Activated T-cell treated with anti-CD3 and anti-CD28 coated beads for 48 hours (primary cell): ENCODE results near the gene RRP36.
"Not testable (repeated sequence)": the region's sequence is repeated elsewhere in the genome, so short reads cannot be mapped to it uniquely, and the experiment has no call there.

Experiments used
- DNase-seq: peaks from one replicate; pipeline ENCODE4 v3.0.0-alpha.2; 2020; ENCODE audit warnings: low read depth

RRP36 gene

GRCh38 chr6:43021270-43022047 lies at the start of gene RRP36:
RRP36 (plus strand) TSS chr6:43021623; CDS start chr6:43021655, 32 bp downstream.
- peak; percentile 73 for DNase-seq

- no peak for DNase-seq
These were observed 49.6 kb upstream of the RRP36 start for GRCh38 chr6:42971746-42972327.

DNA sequence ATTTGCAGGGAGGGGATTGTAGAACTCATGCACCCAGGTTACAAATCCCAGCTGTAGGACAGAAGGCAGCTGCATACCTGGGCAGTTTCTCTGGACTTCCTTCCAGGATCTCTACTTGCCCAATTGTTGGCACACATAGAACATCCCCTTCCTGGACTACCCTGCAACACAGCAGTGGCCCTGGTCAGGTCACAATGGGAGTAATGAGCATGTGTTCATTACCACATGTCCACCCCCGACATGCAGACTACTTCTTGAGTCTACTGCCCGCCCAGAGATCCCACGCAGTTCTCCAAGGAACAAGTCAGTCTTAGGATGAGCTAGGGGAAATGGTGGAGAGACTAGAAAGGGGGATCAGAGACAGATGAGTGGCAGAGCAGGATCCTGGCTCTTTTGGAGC lies 47.5 kb upstream of the RRP36 start:
- no peak for DNase-seq

GRCh38 chr6:42974919-42975505 lies 46.4 kb upstream of the RRP36 start:
- DNase-seq: no peak

DNA sequence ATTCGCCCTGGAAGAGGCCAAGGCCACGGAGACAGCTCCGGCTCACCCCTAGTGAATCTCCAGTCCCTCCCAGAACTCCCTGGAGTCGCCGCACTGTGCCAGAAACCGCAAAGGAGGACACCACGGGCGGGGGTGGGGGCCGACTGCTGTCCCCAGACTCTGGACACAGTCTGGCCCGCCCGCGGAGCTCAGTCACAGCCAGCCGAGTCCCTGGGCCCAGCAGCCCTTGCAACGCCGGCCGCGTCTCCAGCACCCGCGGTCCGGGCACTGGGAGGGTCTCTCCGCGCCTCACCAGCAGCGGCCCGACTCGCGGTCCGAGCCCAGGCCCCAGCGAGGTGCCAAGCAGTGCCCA lies 43.0 kb upstream of the RRP36 start:
- DNase-seq: no peak

DNA sequence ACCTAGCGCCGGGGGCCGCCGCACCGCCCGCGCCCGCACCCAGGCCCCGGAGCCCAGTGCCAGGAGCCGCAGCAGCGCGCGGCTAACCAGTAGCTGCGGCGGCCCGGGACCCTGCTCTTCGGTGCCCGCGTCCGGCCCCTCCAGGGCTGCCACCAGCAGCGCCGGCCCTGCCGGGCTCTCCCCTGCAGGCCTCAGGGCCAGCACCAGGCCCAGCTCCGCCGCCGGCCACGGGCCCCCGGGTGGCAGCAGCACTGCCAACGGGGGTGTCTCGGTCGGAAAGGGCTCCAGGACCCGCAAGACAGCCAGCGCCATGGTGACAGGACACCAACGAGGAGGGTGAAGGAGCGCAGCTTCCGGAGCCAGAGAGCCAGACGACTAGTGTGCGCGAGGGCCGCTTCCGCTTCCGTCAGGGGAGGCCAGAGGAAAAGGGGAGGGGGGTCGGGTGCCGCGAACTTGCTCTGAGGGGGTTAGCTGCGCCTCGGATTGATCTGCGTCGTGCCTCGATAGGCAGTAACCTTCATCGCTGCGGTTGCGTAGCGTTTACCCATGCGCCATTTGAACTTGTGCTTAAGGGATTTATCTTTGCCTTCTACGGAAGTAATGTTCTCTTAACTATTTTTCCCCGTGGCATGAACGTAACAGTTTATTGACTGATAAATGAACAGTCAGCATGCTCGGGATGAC lies 42.4 kb upstream of the RRP36 start, which contains the start of gene PEX6:
TSS of gene PEX6 (minus strand) at position 343 of the 684 bp plus-strand sequence. CDS start at position 312, 31 bp downstream.
- DNase-seq: peak; percentile 87

GRCh38 chr6:42979523-42980177 lies 41.8 kb upstream of the RRP36 start:
- DNase-seq: no peak

DNA sequence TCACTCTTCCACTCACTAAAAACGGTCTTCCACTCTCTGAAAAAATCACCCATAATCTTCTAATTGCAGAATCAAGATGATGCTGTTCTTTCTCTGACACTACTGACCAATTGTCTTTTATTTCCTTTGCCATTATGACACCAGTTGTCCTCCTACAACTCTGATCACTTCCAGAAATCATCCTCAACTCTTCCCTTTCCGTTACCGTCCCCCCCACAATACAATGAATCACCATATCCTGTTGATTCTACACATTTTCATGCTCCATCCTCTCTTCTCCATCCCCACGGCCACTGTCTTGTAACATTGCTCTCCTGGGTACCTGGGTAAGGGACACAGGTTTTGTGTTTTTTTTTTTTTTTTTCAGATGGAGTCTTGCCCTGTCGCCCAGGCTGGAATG lies 39.6 kb upstream of the RRP36 start:
- no peak for DNase-seq

GRCh38 chr6:42984001-42984923 lies 37.2 kb upstream of the RRP36 start, which contains the start of gene PPP2R5D:
PPP2R5D (plus strand) TSS chr6:42984570; CDS start chr6:42984678, 108 bp downstream.
- DNase-seq: peak; percentile 94

DNA sequence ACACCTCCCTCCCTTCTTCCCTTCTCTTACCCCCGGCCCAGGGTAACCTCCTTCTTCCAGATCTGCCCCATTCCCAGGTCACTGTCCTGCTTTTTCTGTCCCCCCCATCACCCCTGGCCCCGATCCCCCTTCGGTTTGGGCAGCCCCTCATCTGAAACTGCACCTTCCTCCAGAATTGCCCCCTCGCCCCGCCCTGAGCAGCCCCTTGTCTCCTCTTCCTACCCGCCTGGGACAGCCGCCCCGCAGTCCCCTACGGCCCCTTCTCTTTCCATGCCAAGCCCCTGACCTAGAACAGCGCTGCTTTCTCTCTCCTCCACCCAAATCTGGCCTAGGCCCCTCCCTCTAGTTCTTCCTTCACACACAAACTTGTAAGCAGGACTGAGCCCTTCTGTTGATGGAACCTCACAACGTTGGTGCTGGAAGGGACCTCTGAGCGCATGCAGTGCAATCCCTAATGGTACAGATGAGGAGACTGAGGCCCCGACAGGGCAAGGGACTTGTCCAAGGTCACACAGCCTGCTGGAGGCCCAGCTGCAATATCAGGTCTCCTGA lies 36.4 kb upstream of the RRP36 start:
- no peak for DNase-seq

DNA sequence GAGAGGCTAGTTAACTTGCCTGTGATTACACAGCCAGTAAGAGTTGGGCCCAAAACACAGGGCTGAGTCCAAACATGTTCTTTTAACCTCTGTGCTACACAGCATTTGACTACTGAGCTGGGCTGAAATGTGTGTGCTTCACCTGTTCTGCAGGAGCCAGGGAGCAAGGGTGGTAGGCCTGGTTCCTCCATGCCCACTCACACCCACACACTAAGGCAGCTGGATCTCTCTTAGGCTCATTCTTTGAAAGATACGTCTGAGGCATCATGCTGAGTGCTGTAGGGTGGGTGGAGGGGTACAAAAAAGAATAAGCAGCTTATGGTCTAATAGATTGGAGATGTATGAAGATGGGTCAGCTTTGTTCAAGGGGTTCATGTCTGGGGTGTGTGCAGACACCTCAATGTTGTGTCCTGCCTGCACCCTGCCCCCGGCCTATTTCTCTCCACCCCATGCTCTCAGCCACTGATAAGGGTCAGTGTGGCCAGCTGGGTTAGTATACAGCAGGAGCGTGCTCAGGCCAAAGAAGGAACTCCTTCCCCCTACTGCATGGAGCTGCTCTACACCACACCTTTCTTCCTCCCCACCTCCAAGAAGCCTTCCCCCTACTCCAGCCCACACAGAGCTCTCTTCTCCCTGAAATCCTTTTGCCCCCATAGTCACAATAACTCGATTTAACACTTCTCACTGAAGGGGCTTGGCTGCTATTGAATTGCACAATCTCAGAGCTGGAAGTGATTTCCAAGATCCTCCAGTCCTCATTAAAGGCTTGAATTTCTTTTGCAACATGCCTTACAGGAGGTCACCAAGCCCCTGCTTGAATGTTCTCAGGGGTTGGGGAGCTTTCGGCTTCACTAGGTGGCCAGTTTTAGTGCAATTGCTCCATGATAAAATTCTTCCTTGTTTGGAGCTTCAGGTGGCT lies 33.6 kb upstream of the RRP36 start:
- no peak for DNase-seq

DNA sequence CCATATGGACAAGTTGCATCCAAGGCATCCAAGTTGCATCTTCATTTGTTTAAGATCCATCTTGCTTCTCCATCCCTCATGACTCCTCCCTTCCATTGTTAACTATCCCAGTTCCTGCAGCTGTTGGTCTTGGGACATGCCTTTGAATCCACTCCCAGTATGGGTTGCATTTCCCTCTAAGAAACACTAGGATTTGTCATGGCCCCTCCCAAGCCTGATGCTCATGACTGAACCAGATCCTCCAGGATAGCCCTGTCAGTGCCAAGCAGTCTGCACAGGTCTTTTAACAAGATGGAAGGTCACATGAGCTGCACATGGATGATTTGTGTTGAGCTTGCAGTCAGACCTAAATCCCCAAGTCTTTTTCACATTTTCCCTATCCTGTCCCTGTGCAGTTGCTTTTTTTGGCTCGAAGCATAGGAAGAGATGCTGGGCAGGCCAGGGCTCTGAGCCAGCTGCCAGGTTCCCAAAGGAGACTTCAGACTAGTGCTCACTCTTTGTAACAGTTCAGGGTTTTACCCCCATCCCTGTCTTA lies 32.9 kb upstream of the RRP36 start:
- no peak for DNase-seq

DNA sequence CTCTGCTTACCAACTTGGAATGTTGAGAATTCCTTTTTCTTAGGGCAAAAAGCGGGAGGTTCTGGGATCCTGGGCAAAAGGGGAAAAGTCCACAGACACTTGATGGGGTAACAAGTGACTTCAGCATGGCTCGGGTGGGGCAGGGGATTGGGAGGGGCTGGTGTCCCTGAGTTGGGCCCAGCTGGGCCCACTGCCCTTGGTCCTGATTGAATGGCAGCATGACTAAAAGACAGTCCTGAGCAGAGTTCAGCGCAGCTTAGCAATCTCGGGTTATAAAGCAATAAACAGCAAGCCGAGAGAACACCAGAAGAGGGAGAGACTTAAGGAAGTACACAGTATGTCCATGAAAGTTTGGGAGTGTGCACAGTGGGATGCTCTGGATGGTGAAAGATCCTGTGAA lies 31.5 kb upstream of the RRP36 start:
- no peak for DNase-seq

DNA sequence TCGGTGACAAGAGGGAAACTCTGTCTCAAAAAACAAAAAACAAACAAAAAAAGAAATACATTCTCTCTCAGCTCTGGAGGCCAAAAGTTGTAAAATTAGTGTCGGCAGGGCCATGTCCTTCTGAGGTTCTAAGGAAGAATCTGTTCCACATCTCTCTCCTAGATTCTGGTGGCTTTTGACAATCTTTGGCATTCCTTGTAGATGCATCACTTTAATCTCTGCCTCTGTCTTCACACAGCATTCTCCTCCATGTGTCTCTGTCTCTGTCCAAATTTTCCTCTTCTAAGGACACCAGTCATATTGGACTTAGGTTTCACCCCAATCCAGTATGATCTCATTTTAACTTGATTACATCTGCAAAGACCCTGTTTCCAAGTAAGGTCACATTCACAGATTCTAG lies 28.0 kb upstream of the RRP36 start:
- no peak for DNase-seq

DNA sequence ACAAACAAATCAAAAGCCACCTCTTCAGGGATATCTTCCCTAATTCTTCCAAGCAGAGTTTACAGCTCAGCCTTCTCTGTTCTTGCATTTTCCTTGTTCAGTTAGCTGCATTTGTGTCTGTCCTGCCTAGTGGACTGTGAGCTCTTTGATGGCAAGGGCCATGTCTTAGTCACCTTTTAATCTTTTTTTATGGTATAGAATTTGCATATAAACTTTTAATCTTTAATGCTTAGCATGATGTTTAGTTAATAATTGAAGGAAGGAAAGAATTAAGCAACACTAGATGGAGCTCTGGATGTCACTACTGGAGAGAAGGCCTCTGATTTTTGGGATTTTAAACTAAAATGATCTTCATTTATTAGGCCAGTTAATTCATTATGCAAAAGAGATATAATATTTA lies 24.9 kb upstream of the RRP36 start:
- DNase-seq: no peak

- not testable (repeated sequence) for DNase-seq
These were observed 23.2 kb upstream of the RRP36 start for GRCh38 chr6:42998205-42998604.

DNA sequence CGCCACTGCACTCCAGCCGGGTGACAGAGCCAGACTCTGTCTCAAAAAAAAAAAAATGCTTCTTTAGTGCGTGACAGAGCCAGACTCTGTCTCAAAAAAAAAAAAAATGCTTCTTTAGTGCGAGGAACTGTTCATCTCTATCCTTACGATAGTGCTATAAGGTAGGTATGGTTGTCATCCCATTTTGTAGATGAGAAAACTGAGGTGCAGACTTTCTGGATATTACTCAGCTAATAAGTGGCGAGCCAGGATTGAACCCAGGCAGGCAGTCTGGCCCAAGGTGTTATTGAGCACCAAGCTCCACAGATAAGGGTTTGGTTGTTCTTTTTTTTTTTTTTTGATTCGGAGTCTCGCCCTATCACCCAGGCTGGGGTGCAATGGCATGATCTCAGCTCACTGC lies 19.6 kb upstream of the RRP36 start:
- DNase-seq: no peak

- DNase-seq: no peak
These were observed 15.6 kb upstream of the RRP36 start for GRCh38 chr6:43005844-43006243.

- DNase-seq: no peak
These were observed 15.2 kb upstream of the RRP36 start for GRCh38 chr6:43006251-43006650.
